ENCODE results near the gene DUSP18.

DUSP18 gene

DNA sequence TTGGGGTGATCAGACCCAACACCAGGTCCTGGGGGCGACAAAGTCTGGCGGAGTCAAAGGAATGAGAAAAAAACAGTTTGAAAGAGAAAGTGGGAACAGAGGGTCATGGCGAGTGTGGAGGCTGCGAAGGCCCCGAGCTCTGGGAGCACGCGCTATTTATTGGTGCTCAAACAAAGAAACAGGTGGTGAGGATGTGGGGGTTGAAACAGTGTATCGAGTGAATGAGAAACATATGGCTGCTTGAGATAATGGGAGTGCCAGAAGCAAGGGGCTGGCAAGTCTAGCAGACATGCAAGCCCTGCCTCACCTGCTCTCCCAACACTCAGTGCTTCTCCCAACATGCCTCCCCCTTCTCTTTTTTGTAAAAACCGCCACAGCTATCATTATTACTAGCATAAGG, 7.8 kb upstream of the DUSP18 start:
- TF ChIP-seq SUZ12 (IDR thresholded peaks at IDR 0.05; ENCODE audit: extremely low read depth, insufficient read depth, insufficient read length) (no peak), ZNF274 (IDR thresholded peaks at IDR 0.05; ENCODE audit: low read depth, low read length) (no peak), YY1 (IDR thresholded peaks at IDR 0.05; ENCODE audit: insufficient read depth, insufficient read length) (no peak)
- no peak overlapping the region for H3K4me3 ChIP-seq (ENCODE audit: insufficient read length, low read depth)
- H3K9ac ChIP-seq (ENCODE audit: insufficient read length, low read depth): no peak overlapping the region
- no peaks in the 10 kb centered on the region for H3K9me3 ChIP-seq (ENCODE audit: insufficient read depth, low read length)
- H3K36me3 ChIP-seq (ENCODE audit: insufficient read depth, insufficient read length, low read length): no peaks in the 10 kb centered on the region
- no peak for DNase-seq (ENCODE audit: low read depth, low spot score)
- H3K4me1 ChIP-seq (ENCODE audit: insufficient read depth, insufficient read length): no peaks in the 10 kb centered on the region
- H3K27me3 ChIP-seq (ENCODE audit: insufficient read depth, insufficient read length): no peaks in the 10 kb centered on the region

- no peak for TF ChIP-seq ZNF274 (IDR thresholded peaks at IDR 0.05; ENCODE audit: low read depth, low read length)
- no peak for TF ChIP-seq YY1 (IDR thresholded peaks at IDR 0.05; ENCODE audit: insufficient read depth, insufficient read length)
- no peak for TF ChIP-seq SUZ12 (IDR thresholded peaks at IDR 0.05; ENCODE audit: extremely low read depth, insufficient read depth, insufficient read length)
- Histone ChIP-seq H3K4me3 (ENCODE audit: insufficient read length, low read depth) (no peak overlapping the region), H3K4me1 (ENCODE audit: insufficient read depth, insufficient read length) (no peaks in the 10 kb centered on the region), H3K36me3 (ENCODE audit: insufficient read depth, insufficient read length, low read length) (no peaks in the 10 kb centered on the region), H3K9me3 (ENCODE audit: insufficient read depth, low read length) (no peaks in the 10 kb centered on the region), H3K9ac (ENCODE audit: insufficient read length, low read depth) (no peak overlapping the region), H3K27me3 (ENCODE audit: insufficient read depth, insufficient read length) (no peaks in the 10 kb centered on the region)
- no peak for DNase-seq (ENCODE audit: low read depth, low spot score)
Observed at GRCh38 chr22:30674482-30674881, 6.8 kb upstream of the DUSP18 start.

DNA sequence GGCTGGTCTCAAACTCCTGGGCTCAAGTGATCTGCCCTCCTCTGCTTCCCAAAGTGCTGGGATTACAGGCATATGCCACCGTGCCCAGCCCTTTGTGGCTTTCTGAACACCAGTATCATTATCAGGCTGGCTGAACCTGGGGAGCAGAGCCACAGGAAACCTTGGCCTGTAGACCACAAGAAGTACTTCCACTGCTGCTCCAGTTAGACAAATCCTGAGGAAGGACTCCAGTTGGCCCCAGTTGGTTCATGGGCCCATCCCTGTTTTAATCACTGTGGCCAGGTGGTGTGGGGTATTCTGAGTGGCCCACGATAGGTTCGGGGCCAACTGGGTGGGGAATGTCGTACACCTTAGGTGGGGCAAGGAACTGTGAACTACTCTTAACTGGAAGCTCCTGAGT, 5.5 kb upstream of the DUSP18 start:
- H3K27me3 ChIP-seq (ENCODE audit: insufficient read depth, insufficient read length): peaks cover 4% of the 10 kb centered on the region
- no peaks in the 10 kb centered on the region for H3K9me3 ChIP-seq (ENCODE audit: insufficient read depth, low read length)
- no peak overlapping the region for H3K9ac ChIP-seq (ENCODE audit: insufficient read length, low read depth)
- TF ChIP-seq SUZ12 (IDR thresholded peaks at IDR 0.05; ENCODE audit: extremely low read depth, insufficient read depth, insufficient read length): no peak
- no peak for TF ChIP-seq YY1 (IDR thresholded peaks at IDR 0.05; ENCODE audit: insufficient read depth, insufficient read length)
- TF ChIP-seq ZNF274 (IDR thresholded peaks at IDR 0.05; ENCODE audit: low read depth, low read length): no peak
- H3K4me1 ChIP-seq (ENCODE audit: insufficient read depth, insufficient read length): no peaks in the 10 kb centered on the region
- no peak overlapping the region for H3K4me3 ChIP-seq (ENCODE audit: insufficient read length, low read depth)
- no peak for DNase-seq (ENCODE audit: low read depth, low spot score)
- no peaks in the 10 kb centered on the region for H3K36me3 ChIP-seq (ENCODE audit: insufficient read depth, insufficient read length, low read length)

- no peak overlapping the region for H3K4me3 ChIP-seq (ENCODE audit: insufficient read length, low read depth)
- H3K9me3 ChIP-seq (ENCODE audit: insufficient read depth, low read length): no peaks in the 10 kb centered on the region
- DNase-seq (ENCODE audit: low read depth, low spot score): no peak
- TF ChIP-seq SUZ12 (IDR thresholded peaks at IDR 0.05; ENCODE audit: extremely low read depth, insufficient read depth, insufficient read length) (no peak), YY1 (IDR thresholded peaks at IDR 0.05; ENCODE audit: insufficient read depth, insufficient read length) (no peak), ZNF274 (IDR thresholded peaks at IDR 0.05; ENCODE audit: low read depth, low read length) (no peak)
- H3K36me3 ChIP-seq (ENCODE audit: insufficient read depth, insufficient read length, low read length): no peaks in the 10 kb centered on the region
- no peak overlapping the region for H3K9ac ChIP-seq (ENCODE audit: insufficient read length, low read depth)
- H3K4me1 ChIP-seq (ENCODE audit: insufficient read depth, insufficient read length): peaks cover under 1% of the 10 kb centered on the region
- peaks cover 4% of the 10 kb centered on the region for H3K27me3 ChIP-seq (ENCODE audit: insufficient read depth, insufficient read length)
Observed at GRCh38 chr22:30671071-30671470, 3.4 kb upstream of the DUSP18 start.

GRCh38 chr22:30668386-30668710, 673 bp upstream of the DUSP18 start:
- H3K4me3 ChIP-seq (ENCODE audit: insufficient read length, low read depth): peak overlapping the region; percentile 74
- no peak for DNase-seq (ENCODE audit: low read depth, low spot score)
- no peak for TF ChIP-seq YY1 (IDR thresholded peaks at IDR 0.05; ENCODE audit: insufficient read depth, insufficient read length)
- TF ChIP-seq ZNF274 (IDR thresholded peaks at IDR 0.05; ENCODE audit: low read depth, low read length): no peak
- TF ChIP-seq SUZ12 (IDR thresholded peaks at IDR 0.05; ENCODE audit: extremely low read depth, insufficient read depth, insufficient read length): no peak

GRCh38 chr22:30667107-30667493, 575 bp downstream of the DUSP18 start:
- DNase-seq (ENCODE audit: low read depth, low spot score): no peak

More at GRCh38 chr22:30668386-30668710, 673 bp upstream of the DUSP18 start:
- H3K4me1 ChIP-seq (ENCODE audit: insufficient read depth, insufficient read length): peaks cover 4% of the 10 kb centered on the region
- H3K9me3 ChIP-seq (ENCODE audit: insufficient read depth, low read length): no peaks in the 10 kb centered on the region
- H3K36me3 ChIP-seq (ENCODE audit: insufficient read depth, insufficient read length, low read length): peaks cover 5% of the 10 kb centered on the region
- peak overlapping the region; percentile 84 for H3K9ac ChIP-seq (ENCODE audit: insufficient read length, low read depth)
- peaks cover 4% of the 10 kb centered on the region for H3K27me3 ChIP-seq (ENCODE audit: insufficient read depth, insufficient read length)

DNA sequence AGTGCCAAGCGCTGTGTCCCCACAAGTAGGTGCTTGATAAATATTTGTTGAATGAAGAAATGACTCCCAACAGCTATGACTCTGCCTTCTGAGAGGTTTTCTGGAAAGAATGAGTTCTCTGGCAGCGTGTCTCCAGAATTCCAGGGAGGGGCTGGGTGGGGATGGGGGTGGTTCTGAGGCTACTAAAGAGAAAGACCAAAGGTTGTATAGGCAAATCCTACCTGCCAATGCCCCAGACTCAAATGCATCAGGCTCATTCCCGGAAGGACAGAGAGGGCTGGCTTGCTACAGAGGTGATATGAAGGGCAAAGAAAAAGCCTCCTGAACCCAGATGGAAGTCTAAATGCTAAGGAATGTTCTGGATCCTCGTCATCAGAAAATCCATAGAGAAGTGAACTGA, 1.9 kb downstream of the DUSP18 start:
- Histone ChIP-seq H3K9me3 (ENCODE audit: insufficient read depth, low read length) (no peaks in the 10 kb centered on the region), H3K27me3 (ENCODE audit: insufficient read depth, insufficient read length) (peaks cover 4% of the 10 kb centered on the region), H3K9ac (ENCODE audit: insufficient read length, low read depth) (no peak overlapping the region), H3K36me3 (ENCODE audit: insufficient read depth, insufficient read length, low read length) (peaks cover 14% of the 10 kb centered on the region), H3K4me1 (ENCODE audit: insufficient read depth, insufficient read length) (peaks cover 4% of the 10 kb centered on the region), H3K4me3 (ENCODE audit: insufficient read length, low read depth) (no peak overlapping the region)
- no peak for DNase-seq (ENCODE audit: low read depth, low spot score)
- TF ChIP-seq SUZ12 (IDR thresholded peaks at IDR 0.05; ENCODE audit: extremely low read depth, insufficient read depth, insufficient read length): no peak
- no peak for TF ChIP-seq YY1 (IDR thresholded peaks at IDR 0.05; ENCODE audit: insufficient read depth, insufficient read length)
- TF ChIP-seq ZNF274 (IDR thresholded peaks at IDR 0.05; ENCODE audit: low read depth, low read length): no peak

More at GRCh38 chr22:30667107-30667493, 575 bp downstream of the DUSP18 start:
- H3K9ac ChIP-seq (ENCODE audit: insufficient read length, low read depth): peak overlapping the region; percentile 61
- no peak for TF ChIP-seq ZNF274 (IDR thresholded peaks at IDR 0.05; ENCODE audit: low read depth, low read length)
- TF ChIP-seq YY1 (IDR thresholded peaks at IDR 0.05; ENCODE audit: insufficient read depth, insufficient read length): no peak
- no peak for TF ChIP-seq SUZ12 (IDR thresholded peaks at IDR 0.05; ENCODE audit: extremely low read depth, insufficient read depth, insufficient read length)
- no peaks in the 10 kb centered on the region for H3K9me3 ChIP-seq (ENCODE audit: insufficient read depth, low read length)
- peaks cover 4% of the 10 kb centered on the region for H3K4me1 ChIP-seq (ENCODE audit: insufficient read depth, insufficient read length)
- peak overlapping the region; percentile 74 for H3K4me3 ChIP-seq (ENCODE audit: insufficient read length, low read depth)
- peaks cover 4% of the 10 kb centered on the region for H3K27me3 ChIP-seq (ENCODE audit: insufficient read depth, insufficient read length)
- H3K36me3 ChIP-seq (ENCODE audit: insufficient read depth, insufficient read length, low read length): peaks cover 13% of the 10 kb centered on the region
